EH (cell line): ENCODE results near the gene SLC9C1.

Source experiments
- DNase-seq: peaks from one replicate; pipeline ENCODE4 v3.0.0-alpha.2; 2015; ENCODE audit warnings: low read depth

SLC9C1 gene

DNA sequence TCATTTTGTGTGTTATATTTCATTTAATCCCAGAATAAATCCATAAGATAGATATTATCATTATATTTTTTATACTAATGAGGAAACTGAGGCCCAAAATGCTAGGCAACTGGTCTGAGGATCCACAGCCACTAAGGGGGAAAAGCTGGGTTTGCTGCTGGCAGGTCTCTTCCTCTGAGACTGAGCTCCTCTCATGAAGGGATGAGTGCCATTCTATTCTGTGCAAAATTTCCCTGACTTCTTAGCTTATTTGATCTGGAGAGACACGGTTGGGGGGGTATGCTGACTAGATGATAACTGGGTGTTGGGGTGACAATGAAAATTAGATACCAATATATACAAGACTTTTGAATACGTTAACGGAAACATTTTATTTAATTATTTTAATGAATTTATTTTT, 162.9 kb downstream of the SLC9C1 start:
- DNase-seq, result no peak

DNA sequence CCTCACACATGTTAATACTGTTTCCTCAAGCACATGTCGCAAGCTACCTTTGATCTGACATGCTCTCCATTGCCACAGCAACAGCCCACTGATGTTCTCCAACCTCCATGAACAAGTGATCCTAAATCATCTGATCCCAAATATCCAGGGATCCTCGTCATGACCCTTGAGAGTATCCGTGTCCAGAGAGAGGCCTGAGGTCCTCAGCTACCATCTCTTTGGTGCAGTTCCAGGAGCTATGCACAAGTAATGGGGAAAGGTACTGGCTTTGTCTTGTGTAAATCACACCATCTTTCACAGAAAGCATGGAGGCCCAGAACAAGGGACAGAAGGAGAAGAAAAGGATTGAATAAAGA, 163.4 kb downstream of the SLC9C1 start:
- no peak for DNase-seq

- DNase-seq, result no peak
Observed at GRCh38 chr3:112129925-112130637, 163.9 kb downstream of the SLC9C1 start.

DNA sequence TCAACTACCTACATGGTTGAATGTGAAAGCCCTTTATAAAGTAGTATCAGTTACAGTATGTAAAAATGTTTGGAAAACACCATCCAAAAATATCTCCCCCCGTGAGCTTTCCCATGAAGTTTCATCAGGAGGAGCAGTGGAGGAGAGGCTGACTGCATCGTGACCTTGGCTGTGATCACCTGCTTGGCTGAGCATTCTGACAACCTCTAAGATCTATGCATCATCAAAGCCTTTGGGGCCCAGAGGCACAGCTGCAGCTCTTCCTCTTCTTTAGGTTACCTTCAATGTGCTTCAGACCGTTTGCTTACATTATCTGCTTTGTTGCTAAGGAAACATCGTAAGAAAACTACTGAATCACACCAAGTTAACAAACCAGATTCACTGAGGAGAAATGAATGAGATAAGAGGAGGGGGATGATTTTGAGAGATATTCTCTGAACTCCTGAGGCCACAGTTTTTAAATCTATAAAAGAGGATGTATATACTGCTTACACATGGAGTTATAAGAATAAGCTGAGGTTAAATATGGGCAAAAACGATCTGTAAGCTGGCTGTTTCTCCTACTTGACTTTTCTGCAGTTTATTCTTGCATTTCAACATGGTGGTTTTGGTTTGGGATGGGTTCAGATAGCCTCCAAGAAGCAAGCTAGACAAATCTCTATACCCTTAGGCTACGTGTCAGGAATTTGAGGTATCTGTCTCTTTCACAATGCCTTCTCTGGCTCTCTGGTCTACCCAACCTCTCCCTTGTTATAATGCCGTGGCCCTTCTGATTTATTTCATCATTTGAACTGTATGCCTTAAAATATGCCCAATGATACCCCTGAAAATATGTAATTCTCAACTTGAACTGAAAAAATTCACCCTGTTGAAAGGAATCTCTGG, 164.9 kb downstream of the SLC9C1 start:
- DNase-seq, result peak; percentile 75

DNA sequence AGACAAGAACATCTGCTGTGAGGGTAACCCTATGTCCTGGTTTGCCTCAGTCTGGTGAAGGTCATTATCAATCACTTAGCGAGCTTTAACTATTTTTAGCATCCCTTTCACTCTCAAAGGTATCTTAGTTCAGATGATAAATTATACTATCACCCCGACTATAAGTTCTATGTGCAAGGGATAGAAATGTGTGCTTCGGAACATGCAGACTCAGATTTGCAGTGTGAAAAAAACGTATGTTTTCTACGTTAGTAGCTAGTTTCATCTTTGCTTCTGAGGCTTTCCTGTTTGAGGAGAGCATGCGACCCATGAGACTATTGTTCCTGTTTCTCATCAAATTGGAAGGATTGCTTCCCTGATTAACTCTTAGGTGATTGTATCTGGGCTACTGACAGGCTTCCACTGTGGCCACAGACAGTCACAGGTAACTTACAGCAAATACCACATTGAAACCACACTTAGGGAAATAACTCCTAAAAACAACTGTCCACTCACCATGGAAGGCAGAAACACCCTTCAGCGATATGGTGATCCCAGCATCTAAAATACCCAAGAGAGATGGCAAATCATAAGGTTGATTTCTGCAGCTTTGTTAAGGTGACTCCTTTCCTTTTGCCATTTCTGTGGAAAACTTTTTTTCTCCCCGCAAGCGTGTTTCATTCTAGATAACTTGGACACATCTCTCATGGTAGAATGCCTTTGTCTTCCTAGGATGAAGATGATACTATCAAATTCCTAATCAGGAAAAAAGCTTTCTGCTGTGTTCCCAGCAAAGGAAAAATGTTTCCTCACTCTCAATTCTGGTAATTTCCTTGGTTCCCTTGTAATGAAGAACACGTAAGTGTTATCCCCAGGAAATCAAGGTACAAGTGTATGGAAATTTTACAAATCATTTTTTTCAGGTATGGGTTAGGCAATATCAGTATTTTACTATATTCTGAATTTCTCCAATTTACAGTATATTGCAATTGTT, 166.2 kb downstream of the SLC9C1 start:
- no peak for DNase-seq

DNA sequence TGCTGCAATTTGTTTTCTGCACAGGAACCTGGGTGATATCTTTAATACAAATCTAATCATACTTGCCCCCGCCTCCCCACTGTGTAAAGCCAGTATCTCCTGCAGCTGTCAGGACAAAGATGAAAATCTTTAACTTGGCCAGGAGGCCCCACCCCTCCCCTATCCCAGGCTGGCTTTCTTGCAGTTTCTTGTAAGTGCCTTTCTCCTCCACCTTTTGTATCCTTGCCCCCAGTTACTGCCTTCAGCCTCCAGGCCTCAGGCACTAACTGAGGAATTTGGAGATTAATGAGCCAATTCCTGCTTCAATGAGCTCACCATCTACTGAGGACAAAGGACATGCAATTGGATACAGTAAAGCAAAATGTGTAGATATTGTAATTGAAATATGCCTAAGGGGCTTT, 167.5 kb downstream of the SLC9C1 start:
- peak; percentile 54 for DNase-seq

GRCh38 chr3:112124907-112125607, 169.0 kb downstream of the SLC9C1 start:
- no peak for DNase-seq

DNA sequence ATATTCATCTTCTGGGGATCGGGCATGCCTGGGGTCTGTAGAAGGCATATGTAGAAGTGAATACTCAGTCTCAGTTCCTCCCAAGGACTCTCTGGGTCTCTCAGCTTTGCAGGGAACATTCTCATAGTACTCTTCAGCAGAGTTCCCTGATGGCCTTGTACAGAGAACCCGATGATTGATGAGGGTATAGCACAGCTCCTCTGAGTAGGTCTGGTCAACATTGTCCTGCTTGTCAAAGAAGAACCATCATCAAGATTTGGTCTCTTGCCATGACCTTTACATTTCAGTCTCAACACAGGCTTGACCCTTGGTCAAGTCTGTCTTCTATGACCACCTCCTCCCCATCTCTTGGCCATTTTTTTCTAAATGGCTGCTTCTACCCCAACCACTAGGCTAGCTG, 170.5 kb downstream of the SLC9C1 start:
- DNase-seq, result no peak

DNA sequence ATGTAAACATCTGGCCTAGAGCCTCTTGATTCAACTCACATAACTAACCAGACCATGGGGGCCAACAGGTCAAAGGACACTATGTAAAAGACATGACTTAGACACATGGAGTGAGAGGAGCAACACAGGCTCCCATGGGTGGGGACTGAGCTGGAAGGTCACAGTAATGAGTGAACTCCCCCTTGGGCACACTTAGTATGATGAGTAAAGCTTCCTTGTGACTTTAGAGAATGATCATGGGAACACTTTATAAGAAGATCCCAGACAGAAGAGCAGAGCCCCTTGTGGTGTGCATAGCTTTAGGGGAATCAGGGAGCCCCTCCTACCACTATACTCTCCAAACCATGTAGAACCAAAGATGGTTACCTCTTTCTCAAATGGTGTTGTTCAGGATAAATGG, 171.1 kb downstream of the SLC9C1 start:
- no peak for DNase-seq

- no peak for DNase-seq
Observed at GRCh38 chr3:112121577-112122547, 172.2 kb downstream of the SLC9C1 start.

- no peak for DNase-seq
Observed at GRCh38 chr3:112119962-112120836, 173.8 kb downstream of the SLC9C1 start.

- DNase-seq, result no peak
Observed at GRCh38 chr3:112117841-112118571, 176.0 kb downstream of the SLC9C1 start.

DNA sequence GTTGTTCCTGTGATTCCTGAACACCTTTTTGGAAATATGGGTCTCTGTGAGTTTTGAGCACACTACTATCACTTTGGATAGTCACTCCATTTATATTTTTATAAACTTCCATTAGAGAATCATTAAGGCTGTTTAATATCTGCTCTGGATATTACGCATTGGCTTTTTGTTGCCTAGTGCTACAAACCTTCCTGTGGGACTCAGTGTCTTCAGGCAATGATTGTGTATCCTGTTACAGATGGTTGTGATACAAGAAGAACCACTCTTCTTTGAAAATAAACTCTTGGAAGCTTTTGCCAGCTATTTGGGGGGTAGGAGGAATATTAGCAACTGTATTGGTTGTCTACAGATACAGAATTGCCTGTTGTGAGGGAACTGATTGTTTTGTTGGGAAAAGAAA, 176.6 kb downstream of the SLC9C1 start:
- DNase-seq, result no peak

- no peak for DNase-seq
Observed at GRCh38 chr3:112116748-112117186, 177.2 kb downstream of the SLC9C1 start.

GRCh38 chr3:112115806-112116383, 178.1 kb downstream of the SLC9C1 start:
- DNase-seq, result no peak

DNA sequence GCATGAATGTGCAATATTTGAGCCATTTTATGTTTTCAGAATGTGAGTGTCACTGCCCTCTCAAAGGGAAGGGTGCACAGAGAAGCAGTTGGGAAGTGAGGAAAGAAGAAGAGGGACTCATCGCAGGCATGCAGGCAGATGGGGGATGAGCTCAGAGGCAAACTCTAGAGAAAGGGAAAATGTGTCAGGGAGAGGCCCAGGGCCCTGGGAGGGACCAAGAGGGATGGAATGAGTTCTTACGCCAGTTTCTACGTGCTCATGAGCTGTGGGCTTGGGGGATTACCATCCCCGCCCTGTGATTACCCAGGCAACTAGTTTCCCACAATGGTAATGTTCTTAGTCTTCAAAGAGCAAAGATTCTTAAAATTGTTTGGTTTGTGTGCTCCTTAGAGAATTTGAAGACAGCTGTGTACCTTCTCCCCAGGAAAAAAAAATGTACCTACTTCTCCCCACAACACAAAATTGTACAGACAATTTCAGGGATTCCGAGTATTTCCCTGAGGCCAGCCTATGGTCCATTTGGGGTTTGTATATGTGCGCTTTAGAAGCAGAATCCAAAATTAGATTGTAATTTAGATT, 178.8 kb downstream of the SLC9C1 start:
- DNase-seq, result no peak

GRCh38 chr3:112114576-112115160, 179.3 kb downstream of the SLC9C1 start:
- no peak for DNase-seq
